ENCODE data around the gene TLCD3A.

DNA sequence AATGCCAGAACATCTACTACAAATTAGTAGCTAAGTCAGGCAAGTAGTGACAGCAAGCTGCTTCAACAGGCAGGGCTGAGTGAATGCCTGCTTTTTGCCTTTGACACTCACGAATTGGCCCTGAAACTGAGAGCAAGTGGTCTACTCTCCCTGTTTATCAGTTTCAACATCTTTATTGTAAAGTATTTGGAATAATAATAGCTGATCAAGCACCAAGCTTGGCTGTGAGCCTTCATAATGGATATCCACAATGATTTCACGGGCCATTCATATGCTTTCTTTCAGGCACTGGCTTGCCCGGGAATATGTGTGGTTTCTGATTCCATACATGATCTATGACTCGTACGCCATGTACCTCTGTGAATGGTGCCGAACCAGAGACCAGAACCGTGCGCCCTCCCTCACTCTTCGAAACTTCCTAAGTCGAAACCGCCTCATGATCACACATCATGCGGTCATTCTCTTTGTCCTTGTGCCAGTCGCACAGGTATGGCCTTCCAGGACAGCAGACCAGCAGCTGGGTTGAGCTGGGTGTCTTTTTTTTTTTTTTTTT, 5.2 kb downstream of the TLCD3A start:
- TF ChIP-seq, protein P1, sequence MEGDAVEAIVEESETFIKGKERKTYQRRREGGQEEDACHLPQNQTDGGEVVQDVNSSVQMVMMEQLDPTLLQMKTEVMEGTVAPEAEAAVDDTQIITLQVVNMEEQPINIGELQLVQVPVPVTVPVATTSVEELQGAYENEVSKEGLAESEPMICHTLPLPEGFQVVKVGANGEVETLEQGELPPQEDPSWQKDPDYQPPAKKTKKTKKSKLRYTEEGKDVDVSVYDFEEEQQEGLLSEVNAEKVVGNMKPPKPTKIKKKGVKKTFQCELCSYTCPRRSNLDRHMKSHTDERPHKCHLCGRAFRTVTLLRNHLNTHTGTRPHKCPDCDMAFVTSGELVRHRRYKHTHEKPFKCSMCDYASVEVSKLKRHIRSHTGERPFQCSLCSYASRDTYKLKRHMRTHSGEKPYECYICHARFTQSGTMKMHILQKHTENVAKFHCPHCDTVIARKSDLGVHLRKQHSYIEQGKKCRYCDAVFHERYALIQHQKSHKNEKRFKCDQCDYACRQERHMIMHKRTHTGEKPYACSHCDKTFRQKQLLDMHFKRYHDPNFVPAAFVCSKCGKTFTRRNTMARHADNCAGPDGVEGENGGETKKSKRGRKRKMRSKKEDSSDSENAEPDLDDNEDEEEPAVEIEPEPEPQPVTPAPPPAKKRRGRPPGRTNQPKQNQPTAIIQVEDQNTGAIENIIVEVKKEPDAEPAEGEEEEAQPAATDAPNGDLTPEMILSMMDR (conservative IDR thresholded peaks at IDR 0.05 in 1 of 2, IDR thresholded peaks at IDR 0.05 in 1 of 2; ENCODE audit: low read depth in 1 of 2, low read length in 2 of 2) = no peak
- TF ChIP-seq EZH2 (IDR thresholded peaks at IDR 0.05; ENCODE audit: low read length, missing control alignments) = no peak

Data from fibroblast of lung (primary cell).